H1 (cell line): ENCODE data around the gene KCTD10.

Experiments used
- ASH2L ChIP-seq: fragments of 200-600, 300-600 bp; sonication (generic); IDR thresholded peaks from one replicate; pipeline ENCODE4 v1.7.1; 2017; ENCODE audit warnings: low read length
- GTF2F1 ChIP-seq: IDR thresholded peaks from 2 replicates; pipeline ENCODE4 v1.6.1; 2012; ENCODE audit warnings: low read depth, low read length, improper control_type of control experiment, borderline replicate concordance
- POLR2A ChIP-seq, 2 experiments: IDR thresholded peaks; 1 replicate in 1 of 2; 2 replicates in 1 of 2; pipeline ENCODE4 v1.6.1; 2011; ENCODE audit warnings: low read depth in 2 of 2, low read length in 2 of 2, mild to moderate bottlenecking in 2 of 2; ENCODE audit errors: control extremely low read depth in 1 of 2
- POLR2AphosphoS5 ChIP-seq: IDR thresholded peaks from 2 replicates; pipeline ENCODE4 v1.6.1; 2011; ENCODE audit warnings: low read depth, low read length
- RNF2 ChIP-seq: fragments of 200-900, 300-1000 bp; sonication (generic); IDR thresholded peaks from 2 replicates; pipeline ENCODE4 v1.7.1; 2016; ENCODE audit warnings: borderline replicate concordance, low read depth, mild to moderate bottlenecking, antibody characterized with exemption, low read length; ENCODE audit not compliant: poor library complexity, severe bottlenecking; ENCODE audit errors: missing control alignments
- SUZ12 ChIP-seq: fragments of 200-600 bp; sonication (generic); IDR thresholded peaks from 2 replicates; pipeline ENCODE4 v1.6.1; 2012; ENCODE audit warnings: mild to moderate bottlenecking, inconsistent platforms, low read length, moderate library complexity, mixed read lengths
- TF ChIP-seq, protein P1 (sequence below), 3 experiments: IDR thresholded peaks; 1 replicate in 2 of 3; 2 replicates in 1 of 3; pipeline versions ENCODE4 v1.5.1 to v1.6.1; 2011; ENCODE audit warnings: low read length in 3 of 3, mild to moderate bottlenecking in 3 of 3, inconsistent platforms in 2 of 3, low read depth in 1 of 3, moderate library complexity in 1 of 3; ENCODE audit not compliant: insufficient read depth in 1 of 3; ENCODE audit errors: control extremely low read depth in 1 of 3

DNA sequence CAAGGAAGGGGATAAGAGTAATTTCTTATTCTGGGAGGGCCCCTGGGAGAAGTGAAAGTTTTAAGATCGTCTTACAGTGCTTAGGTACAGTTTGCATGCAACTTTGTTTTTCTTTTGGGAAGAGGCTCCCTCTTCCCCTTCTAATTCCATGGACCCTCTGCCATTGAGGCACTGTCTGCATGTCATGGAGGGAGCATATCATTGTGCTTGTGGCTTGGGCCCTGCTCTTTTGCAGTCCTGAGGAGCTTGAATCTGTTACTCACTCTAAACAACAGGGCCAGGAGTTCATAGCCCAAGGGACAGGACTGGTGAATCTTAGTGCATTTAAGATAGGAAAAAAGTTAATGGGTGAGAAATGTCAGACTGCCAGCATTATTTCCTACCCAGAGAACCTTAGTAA, 2.7 kb upstream of the KCTD10 start:
- TF ChIP-seq, protein P1, sequence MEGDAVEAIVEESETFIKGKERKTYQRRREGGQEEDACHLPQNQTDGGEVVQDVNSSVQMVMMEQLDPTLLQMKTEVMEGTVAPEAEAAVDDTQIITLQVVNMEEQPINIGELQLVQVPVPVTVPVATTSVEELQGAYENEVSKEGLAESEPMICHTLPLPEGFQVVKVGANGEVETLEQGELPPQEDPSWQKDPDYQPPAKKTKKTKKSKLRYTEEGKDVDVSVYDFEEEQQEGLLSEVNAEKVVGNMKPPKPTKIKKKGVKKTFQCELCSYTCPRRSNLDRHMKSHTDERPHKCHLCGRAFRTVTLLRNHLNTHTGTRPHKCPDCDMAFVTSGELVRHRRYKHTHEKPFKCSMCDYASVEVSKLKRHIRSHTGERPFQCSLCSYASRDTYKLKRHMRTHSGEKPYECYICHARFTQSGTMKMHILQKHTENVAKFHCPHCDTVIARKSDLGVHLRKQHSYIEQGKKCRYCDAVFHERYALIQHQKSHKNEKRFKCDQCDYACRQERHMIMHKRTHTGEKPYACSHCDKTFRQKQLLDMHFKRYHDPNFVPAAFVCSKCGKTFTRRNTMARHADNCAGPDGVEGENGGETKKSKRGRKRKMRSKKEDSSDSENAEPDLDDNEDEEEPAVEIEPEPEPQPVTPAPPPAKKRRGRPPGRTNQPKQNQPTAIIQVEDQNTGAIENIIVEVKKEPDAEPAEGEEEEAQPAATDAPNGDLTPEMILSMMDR (IDR thresholded peaks at IDR 0.05; ENCODE audit: control extremely low read depth in 1 of 3, insufficient read depth in 1 of 3, low read depth in 1 of 3, low read length in 3 of 3), result no peak
- TF ChIP-seq SUZ12 (no peak), ASH2L (no peak), POLR2AphosphoS5 (no peak), POLR2A (IDR thresholded peaks at IDR 0.05; ENCODE audit: control extremely low read depth in 1 of 2, low read depth in 2 of 2, low read length in 2 of 2) (no peak), GTF2F1 (no peak), RNF2 (no peak)
